GM23248 (cell line): ENCODE results near the gene RBKS.

ENCODE experiments used
- EZH2 ChIP-seq: fragments of 200-600 bp; sonication (generic); IDR thresholded peaks from 2 replicates; pipeline ENCODE4 v1.6.1; 2018; ENCODE audit warnings: antibody characterized with exemption, mild to moderate bottlenecking; ENCODE audit not compliant: insufficient read depth, poor library complexity, severe bottlenecking
- EZH2phosphoT487 ChIP-seq: fragments of 200-600 bp; sonication (generic); IDR thresholded peaks from 2 replicates; pipeline ENCODE4 v1.6.1; 2018; ENCODE audit warnings: antibody characterized with exemption, moderate library complexity, mild to moderate bottlenecking, low read depth; ENCODE audit not compliant: insufficient read depth

GRCh38 chr2:27746325-27746724 lies 143.9 kb downstream of the RBKS start:
- no peak for TF ChIP-seq EZH2
- TF ChIP-seq EZH2phosphoT487, result no peak
